GM12872 (cell line): ENCODE measurements around the gene BMP10.

Source experiments
- CTCF ChIP-seq: IDR thresholded peaks from 3 replicates; pipeline ENCODE4 v1.5.1; 2011; ENCODE audit warnings: low read depth, mild to moderate bottlenecking, low read length, moderate library complexity; ENCODE audit not compliant: insufficient read depth

The BMP10 gene

DNA sequence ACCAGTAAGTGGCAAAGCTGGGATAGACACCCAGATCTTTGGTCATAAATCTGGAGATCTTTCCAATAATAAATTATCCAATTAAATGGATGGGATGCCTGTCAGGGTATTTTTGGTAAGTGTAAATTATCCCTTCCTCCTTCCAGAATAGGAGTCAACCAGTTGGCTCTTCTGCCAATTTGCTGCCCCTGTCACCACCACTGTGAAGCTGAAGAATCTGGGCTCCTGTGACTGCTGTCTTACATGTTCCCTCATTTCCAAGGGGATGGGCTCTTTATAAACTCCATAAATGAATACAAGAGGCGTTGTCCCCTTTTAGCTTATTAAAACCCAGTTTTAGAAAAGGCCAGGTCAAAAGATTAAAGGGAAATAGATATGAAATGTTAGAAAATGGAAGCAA is 17.8 kb upstream of the BMP10 start:
- TF ChIP-seq CTCF, result no peak

DNA sequence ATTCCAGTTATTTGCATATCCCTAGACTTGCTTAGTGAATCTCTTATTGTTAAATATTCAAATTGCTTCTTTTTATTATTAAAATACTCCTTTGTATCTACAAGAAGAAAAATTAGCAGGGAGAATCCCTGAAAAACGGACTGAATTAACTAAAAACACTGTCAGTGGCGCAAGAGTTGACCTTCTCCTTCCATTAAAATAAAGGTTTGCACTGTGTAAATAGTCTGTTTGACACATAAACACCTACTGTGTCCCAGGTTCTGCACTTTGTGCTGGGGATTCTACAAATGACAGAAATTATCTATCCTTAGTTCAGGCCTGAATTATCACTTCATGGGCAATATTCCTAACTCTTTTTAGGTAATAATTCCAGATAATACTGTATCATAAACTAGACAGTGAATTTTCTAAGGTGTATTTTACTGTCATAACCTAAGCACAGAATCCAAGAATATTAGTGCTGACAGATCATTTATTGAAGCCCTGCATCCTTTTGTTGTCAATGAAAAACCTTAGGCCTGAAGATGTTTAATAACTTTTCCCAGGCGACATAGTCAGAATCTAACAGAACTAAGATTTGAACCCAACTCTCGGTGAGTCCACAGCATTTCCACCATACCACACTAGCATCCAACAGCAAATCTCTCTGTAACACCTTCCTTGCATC is 17.0 kb upstream of the BMP10 start:
- TF ChIP-seq CTCF, result no peak

DNA sequence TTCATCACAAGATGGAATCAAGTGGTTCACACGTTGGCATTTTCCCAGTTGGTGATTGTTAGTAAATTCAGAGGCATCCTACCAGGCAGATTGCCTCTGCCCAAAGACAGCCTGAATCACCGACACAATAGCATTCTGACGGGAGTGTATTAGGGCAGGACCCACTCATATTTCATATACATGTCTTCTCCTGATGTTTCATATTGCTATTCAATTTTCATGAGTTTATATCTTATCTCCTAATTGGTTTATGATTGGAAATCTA is 14.5 kb upstream of the BMP10 start:
- TF ChIP-seq CTCF, result no peak

DNA sequence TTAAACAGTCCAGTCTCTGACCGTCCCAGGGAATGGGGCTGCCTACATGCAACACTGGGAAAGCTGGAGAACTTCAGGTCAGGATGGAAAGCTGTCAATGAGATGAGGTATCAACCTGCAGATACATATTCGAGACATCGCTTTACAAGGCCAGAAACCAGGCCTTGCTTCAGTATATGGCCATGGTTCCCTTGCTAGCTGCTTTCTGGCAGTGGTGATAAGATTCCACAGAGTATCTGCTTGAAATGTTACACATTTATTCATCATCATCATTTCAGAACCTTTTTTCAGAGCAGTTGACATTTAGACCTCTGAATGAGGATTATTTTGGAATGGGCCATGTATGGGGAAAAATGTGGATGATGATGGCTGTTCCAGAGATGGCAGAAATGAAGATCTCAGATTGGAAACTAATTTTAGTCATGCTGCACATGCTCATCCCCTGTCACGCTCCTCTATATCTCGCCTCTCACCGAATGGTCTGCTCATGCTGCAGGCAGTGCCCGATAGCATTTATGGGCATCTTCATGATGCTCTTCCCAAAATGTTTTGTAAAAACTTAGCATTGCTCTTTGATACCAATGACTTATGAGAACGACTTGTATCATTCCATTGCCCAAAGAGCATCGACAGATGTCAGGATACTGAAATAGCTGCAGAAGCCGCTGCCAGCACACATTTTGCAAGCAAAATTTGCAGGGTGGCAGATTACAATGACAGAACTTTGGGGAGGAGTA is 14.0 kb upstream of the BMP10 start:
- TF ChIP-seq CTCF, result no peak

- no peak for TF ChIP-seq CTCF
Measured at GRCh38 chr2:68880213-68880612, 9.0 kb upstream of the BMP10 start.

- TF ChIP-seq CTCF, result no peak
Measured at GRCh38 chr2:68879296-68879695, 8.1 kb upstream of the BMP10 start.

DNA sequence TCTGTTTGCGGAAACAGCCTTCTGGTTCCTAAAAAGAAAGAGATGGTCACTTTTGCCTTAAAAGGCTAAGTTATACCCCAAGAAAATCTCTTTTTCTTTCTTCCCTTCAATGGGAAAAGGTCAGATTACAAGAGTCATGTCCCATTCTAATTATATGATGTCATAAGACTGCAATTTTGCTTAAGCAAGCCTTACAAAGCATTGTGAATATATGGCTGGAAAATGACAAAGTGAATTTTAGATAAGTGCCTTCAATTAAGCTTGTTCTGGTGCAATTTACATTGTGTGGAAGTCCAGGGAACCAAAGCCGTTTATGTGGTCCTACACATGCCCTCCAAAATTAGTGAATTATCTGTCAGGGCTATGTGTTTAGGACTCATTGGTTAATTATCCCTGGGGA is 7.6 kb upstream of the BMP10 start:
- no peak for TF ChIP-seq CTCF
